CMK (cell line): ENCODE results near the gene MASP1.
"Not testable (repeated sequence)": the region's sequence is repeated elsewhere in the genome, so short reads cannot be mapped to it uniquely, and the experiment has no call there.

ENCODE experiments used
- DNase-seq: peaks from one replicate; pipeline ENCODE4 v3.0.0-alpha.2; 2010; ENCODE audit warnings: low read depth

Gene MASP1

DNA sequence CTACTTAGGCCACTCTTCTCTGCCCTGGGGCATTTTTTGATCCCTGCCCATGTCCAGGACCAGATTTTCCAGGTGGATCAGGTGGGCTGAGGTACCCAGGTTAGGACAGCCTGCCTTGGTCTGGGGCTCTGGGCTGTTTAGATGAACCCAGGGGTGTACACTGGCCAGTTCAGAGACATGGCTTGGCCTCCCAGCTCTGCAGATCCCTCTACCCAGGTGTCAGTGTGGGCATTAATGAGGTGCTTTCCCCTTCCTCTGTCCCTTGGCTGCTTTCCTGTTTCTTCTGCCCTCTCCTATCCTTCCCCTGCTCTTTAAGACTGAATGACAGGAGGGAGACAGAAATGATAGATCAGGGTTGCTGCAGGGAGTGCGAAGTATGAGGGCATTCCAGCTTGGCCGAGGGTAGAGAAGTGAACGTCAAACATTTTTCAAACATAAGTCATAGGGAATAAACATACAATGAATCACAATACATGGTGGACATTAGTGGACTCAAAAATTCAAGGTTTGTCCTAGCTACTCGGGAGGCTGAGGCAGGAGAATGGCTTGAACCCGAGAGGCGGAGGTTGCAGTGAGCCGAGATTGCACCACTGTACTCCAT, 63.8 kb downstream of the MASP1 start:
- DNase-seq = no peak

DNA sequence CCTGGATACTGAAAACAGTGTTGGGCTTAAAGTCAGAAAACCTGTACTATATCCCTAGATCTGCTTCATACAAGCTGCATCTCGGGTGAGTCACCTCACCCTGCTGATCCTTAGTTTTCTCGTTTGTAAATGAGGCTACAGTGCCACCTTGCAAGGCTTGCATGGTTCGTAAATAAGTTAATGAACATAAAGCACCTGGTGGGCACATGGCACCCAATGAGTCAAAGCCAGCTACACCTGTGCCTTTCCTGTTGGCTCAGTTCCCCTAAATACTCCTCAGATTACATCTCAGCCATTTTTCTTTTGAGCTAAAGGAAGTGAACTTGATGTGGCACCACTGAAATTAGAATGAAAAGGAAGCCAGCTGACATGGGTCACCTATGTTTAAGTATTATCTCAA, 67.7 kb downstream of the MASP1 start:
- DNase-seq = no peak

DNA sequence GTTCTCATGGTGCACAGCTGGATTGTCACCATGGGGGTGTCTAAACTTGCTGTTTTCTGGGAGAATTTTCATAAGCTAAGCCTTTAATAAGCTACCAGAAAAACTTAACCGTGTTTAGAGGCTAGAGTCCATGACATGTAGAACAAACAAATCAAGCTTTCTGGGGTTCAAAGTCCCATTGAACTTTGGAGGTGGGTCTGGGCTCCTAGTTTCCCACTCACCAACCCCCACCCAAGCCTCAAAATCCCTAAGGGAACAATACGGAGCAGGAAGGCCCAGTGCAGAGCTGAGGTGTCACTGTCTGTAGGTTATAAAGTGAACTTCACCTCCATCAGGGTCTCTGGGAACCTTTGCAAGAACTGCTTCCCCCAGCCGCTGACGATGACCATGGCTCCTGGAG, 68.7 kb downstream of the MASP1 start:
- DNase-seq = no peak

DNA sequence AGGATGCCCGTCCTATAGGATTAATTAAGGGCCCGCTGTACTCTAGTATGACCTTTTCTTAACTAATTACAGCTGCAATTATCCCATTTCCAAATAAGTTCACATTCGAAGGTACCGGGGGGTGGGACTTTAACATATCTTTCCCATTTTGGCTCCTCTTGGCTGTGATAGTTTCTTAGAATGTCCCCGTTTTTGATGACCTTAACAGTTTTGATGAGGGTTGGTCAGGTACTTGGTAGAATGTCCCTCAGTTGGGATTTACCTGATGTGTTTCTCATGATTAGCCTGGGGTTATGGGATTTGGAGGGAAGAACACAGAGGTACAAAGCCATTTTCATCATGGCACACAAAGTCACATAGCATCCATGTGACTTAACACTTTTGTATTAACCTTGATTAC, 76.1 kb downstream of the MASP1 start:
- no peak for DNase-seq

DNA sequence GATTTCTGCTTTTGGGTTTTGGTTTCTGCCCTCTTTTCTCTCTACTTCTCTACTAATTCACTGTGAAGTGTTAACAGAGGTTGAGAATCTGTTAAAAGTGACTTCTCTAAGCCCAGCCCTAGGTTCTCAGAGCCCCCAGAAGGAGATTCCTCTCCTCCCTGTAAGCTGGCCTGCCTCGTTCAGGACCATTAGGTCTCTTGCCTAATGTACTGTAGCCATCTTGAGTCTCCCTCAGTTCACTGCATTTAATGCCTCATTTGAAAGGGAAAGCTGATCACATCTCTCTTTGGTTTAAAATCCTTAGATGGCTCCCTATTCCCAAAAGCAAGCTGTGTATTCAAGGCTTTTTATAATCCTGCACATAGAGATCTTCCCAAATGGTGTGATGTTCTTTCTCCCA, 77.9 kb downstream of the MASP1 start:
- DNase-seq = no peak

DNA sequence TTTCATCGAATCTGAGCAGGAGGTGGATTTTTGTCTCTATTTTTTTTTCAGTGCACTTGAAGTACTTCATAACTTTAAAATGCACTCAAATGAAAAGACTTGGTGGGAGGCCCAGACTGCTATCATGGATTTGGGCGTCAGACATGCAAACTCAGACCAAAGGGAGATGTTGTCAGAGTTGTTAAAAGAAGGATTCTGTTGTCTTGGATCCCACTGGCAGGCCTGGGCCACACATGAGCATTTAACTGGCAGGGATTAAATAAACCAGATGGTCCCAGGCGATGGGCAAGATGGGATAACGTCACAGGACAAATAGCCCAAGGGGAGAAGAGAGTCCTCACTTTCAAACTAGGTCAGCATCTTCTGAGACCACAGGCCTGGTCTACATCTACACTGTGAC, 78.8 kb downstream of the MASP1 start:
- DNase-seq = no peak

DNA sequence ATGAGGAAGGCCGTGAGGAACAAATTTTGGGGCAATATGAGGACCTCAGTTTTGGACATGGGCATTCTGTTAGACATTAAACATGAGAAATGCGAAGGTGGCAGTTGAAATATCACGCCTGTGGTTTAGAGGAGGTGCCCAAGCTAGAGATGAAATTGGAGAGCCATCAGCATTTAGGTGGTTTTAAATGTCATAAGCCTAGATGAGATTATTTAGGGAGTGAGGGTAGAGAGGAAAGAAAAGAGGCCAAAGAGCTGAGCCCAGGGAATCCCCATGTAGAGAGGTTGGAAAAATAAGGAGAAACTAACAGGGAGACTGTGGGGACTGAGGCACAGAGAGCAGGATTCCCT, 79.4 kb downstream of the MASP1 start:
- no peak for DNase-seq

DNA sequence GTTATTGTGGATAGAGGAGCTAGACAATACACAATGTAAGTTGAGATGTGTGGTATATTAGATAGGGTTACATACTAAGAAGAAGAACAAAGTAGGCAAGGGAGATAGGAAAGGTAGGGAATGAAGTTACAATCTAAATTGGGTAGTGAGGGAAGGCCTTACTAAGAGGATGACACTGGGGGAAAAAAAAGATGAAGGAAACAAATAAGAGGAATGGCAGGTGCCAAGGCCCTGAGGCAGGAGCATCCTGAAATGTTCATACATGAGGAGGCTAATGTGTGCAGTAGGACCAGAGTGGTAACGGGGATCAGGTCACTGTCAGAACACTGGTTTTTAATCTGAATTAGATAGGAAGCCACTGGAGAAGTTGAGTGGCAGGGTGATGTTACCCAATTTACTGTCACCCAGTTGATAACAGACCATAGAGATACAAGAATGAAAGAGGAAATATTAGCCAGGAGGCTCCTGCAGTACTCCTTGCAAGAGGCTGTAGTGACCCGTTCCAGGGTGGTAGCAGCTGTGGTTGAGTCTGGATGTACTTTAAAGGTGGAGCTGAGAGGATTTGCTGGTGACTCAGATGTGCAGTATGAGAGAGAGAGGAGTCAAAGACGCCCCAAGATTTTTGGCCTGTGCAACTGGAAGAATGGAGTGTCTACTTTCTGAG, 79.9 kb downstream of the MASP1 start:
- no peak for DNase-seq

DNA sequence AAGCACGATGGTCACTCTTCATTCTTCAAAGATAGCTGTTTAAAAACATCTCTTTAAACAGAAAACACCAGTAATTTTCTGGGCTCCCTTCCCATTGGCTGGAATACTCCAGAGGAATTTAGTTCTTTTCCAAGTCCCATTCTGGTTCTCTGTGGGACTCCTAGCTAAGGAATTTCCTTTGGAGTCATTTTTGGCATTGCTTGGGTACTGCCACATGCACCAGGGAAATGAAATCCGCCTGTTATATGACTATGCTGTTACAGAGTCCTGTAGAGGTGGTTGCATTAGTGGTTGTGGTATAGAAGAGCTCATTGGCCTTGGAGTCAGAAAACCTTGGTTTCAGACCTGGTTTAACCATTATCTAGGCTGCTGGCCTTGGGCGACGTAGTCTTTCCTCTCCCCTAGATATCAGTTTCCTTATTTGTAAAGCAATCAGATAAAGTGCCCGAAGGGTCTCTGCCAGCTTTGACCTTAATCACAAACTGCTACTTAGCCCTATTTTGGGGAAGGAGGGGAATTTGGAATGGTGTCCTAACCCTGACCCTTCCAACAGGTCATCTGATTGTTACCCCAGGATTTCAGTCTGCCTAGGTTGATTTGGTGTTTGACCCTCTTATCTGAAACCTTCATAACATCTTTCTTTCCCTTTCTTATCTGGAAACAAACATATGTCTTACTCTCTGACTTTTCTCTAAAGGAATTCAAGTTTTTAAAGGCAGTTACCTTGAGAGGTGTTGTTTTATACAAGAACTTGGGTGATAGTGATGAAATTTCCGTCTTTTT, 80.8 kb downstream of the MASP1 start:
- no peak for DNase-seq

DNA sequence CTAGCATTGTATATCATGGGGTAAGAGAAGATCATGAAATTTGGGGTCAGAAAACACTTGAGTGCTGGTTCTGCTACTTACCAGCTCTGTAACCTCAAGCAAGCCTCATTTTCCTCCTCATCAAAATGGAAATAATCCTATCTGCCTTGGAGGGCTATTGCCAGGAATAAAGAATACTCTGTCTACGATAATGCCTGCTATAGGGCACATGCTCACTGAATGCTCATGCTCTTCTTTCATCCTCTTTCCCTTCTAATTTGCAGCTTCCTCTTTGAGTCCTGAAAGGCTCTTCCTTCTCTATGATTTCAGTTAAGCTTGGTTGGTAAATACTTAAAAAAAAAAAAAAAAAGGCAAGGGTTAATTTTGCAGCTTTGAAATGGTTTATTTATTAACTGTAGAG, 81.4 kb downstream of the MASP1 start:
- DNase-seq = no peak

DNA sequence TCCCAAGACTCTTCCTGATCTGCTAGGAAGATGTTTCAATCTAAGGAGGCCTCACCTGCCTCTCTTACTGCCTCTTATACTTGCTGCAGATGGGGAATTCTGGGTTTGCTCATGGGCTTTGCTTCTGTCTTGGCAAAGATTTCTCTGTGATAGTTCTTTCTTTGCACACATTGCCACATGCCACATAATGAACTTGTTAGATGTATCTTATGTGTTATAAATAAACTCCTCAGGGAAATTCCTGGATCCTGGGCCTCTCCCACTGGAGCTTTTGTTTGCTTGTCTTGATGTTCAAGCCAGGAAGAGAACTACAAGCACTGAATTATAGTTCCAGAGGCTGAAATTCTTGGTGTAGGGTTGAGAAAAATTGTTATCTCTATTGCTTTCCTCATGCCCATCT, 82.0 kb downstream of the MASP1 start:
- DNase-seq = no peak

DNA sequence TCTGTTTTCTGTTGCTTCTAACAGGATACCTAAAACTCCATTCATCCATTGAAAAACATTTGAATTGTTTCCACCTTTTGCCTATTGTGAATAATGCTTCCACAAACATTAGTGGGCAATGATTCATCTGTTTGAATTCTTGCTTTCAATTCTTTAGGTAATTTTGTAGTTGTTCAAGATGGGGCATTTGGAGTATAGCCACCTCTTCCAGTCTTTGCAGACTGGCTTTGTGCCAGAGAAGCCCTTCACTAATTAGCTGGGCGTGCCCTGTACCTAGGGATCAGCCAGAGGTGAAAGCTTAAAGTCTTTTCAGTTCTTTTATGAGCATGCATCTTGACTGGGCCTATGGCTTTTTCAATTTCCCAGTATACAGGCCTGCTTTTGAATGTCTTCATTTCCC, 83.4 kb downstream of the MASP1 start:
- no peak for DNase-seq

DNA sequence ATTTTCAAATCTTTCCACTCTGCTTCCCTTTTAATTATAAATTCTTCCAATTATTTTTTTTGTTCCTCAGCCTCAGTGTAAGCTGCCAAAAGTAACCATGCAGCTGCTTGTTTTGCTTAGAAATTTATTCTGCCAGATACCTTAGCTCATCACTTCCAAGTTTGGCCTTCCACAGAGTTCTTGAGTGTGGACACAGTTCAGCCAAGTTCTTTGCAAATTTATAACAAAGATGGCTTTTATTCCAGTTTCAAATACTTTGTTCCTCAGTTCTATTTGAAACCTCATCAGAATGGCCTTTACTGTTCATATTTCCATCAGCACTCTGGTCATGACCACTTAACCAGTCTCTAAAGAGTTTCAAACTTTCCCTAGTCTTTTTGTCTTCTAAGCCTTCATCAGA, 83.9 kb downstream of the MASP1 start:
- no peak for DNase-seq

DNA sequence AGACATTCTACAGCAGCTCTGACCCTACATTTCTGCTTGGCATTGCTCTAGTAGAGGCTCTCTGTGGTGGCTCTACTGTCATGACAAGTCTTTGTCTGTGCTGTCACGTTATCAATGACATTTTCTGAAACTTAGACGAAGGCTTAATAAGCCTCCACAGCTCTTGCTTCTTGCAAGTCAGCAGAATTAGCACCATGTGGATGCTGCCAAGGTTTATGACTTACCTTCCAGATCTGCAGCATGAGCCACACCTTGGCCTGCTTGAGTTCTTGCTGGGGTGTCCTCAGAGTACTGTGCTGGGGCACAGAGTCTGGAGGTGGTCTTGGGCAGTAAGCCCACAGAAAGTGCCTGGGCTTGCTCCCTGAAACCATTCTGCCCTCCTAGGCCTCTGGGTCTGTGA, 84.5 kb downstream of the MASP1 start:
- DNase-seq = no peak

DNA sequence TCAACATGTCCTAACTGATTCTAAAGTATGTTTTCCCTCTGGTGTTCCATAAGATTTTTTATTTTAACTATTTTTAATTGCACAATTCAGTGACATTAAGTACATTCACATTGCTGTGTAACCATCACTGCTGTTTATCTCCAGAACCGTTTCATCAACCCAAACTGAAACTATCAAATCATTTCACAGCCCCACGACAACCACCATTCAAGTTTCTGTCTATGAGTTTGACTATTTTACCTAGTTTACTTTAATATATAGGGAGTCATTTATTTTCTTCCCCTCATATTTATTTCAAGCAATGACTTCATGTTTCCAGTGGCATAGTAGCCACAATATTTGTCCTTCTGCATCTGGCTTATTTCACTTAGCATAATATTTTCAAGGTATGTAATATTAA, 85.9 kb downstream of the MASP1 start:
- DNase-seq = no peak

DNA sequence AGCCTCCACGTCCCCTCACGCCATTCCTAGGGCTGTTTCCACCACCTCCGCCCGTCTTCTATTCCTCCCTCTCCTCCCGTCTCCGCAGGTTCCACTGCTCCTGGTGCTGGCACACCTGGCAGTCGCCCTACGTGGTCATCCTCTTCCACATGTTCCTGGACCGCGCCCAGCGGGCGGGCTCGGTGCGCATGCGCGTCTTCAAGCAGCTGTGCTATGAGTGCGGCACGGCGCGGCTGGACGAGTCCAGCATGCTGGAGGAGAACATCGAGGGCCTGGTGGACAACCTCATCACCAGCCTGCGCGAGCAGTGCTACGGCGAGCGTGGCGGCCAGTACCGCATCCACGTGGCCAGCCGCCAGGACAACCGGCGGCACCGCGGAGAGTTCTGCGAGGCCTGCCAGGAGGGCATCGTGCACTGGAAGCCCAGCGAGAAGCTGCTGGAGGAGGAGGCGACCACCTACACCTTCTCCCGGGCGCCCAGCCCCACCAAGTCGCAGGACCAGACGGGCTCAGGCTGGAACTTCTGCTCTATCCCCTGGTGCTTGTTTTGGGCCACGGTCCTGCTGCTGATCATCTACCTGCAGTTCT, 92.0 kb downstream of the MASP1 start:
- not testable (repeated sequence) for DNase-seq

DNA sequence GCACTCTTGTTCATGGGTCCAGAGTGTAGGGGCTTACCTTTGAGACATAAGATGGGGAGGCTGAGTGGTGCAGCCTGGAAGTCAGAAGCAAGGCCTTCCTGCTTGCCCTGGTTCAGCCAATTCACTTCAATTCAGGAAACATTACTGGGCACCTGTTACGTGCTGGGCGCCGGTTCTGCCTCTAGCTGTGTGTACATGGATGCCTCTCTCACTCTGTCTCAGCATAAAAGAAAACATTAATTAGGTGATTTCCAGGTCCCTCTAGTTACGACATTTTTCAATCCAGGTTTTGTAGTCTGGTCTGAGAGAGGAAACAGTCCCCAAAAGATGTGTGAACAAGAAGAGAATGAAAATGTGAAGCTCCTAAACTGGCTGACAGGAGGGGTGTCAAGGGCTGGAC, 93.0 kb downstream of the MASP1 start:
- no peak for DNase-seq

DNA sequence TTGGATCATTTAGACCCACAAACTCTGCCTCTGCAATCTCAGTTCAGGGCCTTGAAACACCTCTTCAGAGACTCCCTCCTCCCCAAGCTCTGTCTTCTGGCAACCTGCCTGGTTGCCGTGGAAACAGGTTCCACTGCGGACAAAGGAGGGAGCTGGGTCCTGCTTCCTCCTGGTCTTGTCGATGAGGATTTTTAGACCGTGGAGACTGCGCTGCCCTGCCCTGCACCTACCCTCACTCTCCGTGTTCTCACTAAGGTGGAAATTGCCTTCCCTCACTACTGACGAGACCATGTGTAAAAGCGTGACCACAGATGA, 94.2 kb downstream of the MASP1 start, which contains the start of gene RTP1:
RTP1 (plus strand) TSS at position 152 of the 315 bp plus-strand sequence; CDS start at position 182, 30 bp downstream.
- DNase-seq = no peak

DNA sequence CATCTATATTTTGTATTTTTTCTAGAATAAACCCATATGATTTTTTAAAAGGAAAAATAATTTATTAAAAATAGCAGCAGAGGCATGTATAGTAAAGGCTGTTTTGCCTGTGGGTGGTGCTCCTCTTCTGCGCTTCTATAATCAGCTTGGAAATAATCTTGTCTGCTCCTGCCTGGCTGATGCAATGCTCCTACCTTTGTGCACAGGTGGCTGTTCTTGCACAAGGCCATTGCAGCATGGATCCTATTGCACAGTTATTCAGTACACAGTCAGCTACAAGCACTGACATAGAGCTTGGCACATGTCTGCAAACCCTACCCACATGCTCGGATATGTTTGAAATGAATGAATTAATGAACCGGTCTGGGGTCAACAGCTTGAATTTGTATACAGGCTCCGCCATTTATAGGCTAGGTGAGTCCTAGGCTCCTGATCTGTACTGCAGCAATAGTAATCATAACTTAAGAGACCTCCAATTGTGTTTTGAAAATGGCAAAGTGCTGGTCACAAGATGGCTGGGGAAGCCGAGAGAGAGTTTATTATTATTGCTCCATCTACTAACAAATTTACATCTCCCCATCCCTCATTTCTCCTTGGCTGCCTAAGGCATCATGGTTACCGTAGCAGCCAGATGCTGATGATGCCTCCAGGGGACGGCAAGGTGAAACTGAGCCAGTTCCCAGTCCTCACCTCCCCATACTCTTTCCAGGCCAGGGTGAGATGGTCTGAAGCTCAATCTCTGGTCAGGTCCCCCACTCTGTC, 94.8 kb downstream of the MASP1 start:
- no peak for DNase-seq

DNA sequence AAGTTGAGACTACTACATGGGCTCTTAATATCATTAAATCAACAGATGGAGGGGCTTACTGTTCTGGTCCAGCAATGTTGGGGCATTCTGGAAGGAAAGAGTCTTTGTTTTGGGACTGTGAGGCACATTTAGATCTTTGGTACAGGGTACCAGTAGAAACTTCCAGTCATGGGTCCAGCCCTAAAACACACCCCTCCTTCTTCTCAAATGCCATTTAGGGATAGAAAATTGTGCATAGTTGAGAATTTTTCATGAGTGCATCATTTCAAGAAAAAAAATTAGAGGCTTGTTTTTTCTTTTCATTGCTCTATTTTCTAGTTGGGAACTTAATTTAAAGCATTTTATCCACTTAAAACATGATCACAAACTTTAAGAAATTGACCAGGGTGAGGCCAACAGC, 98.4 kb downstream of the MASP1 start:
- DNase-seq = no peak

DNA sequence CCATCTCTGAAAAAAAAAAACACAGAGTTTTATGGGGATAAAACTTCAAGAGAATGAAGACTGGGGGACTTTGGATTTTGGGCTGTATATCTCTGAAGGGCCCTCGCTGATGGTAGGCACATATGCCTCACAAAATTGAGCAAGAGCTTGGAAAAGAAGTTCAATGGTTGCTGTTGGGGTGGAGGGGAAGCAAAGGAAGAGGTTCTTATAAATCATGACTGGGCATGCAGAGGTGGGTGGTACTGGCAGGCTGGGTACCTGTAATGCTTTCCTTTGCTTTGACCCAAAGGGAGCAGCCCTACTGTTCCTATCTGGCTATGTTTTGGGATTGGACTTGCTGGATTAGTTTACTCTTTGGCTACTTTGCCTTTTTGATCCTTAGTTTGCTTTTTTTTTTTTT, 100.3 kb downstream of the MASP1 start:
- DNase-seq = no peak

DNA sequence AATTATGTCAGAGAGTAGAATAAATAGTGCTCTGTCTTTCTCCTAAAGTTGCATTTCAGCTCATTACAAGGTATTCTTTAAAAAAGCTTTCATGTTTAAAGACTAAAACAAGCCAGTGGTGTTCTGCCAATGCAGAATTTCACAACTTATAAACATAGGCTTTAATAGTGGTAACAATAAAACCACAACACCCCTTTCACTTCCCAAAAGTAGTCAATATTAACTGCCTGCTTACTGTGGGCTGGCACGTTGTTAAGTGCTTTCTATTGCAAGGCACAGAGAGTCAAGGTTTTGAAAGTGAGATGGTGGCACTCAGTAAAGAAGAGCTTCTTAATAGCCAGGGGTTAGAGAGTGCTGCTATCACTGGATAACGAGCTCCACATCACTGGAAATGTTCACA, 102.6 kb downstream of the MASP1 start:
- no peak for DNase-seq
